WI38 (cell line): ENCODE measurements around the gene RNF214.

Source experiments
- H3K4me3 ChIP-seq: 2 replicates; pipeline ENCODE4 v1.5.1; 2011; ENCODE audit warnings: low read depth, mild to moderate bottlenecking, control low read depth, low read length
- TF ChIP-seq, protein P1 (sequence below): IDR thresholded peaks from 2 replicates; pipeline ENCODE4 v1.5.1; 2012; ENCODE audit warnings: low read depth, mild to moderate bottlenecking, control low read depth, low read length

The RNF214 gene

DNA sequence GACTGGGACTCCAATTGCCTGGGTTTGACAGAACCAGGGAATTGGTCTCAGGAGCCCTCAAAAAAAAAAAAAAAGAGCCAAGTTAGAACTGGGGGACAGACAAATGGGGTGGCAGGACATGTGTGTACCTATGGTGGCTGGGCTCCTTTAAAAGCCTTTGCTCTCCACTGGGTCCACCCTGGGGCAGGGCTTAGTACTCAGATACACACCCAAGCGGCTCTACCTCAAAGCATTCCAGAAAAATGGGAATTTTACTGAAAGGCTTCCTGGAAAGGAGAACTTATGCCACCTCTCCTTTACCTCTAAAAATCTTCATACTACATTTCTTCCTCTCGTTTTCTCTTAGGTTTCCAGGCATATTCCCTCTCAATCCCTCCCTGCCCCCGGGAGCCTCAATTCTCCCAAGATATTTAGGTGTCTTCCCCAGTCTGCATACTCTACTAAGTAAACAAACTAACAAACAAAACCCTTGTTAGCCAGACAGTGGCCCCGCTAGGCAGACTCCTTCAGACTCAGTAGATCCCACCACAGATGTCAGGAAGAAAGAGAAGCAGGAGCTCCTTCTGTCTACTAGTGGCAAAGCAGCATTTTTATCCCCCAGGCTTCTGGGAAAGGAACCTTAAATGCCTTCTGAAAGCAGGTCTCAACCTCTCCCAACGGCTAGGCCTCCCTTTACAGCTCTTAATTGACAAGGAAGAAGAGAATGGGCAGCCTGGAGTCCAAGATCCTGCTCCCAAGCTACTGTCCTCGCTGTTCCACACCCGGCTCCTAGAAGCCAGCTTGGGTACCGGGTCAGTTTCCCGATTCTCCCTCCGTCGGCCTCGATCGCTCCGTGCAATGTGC, 1.3 kb upstream of the RNF214 start:
- peak overlapping the region; percentile 98 for H3K4me3 ChIP-seq
- TF ChIP-seq, protein P1, sequence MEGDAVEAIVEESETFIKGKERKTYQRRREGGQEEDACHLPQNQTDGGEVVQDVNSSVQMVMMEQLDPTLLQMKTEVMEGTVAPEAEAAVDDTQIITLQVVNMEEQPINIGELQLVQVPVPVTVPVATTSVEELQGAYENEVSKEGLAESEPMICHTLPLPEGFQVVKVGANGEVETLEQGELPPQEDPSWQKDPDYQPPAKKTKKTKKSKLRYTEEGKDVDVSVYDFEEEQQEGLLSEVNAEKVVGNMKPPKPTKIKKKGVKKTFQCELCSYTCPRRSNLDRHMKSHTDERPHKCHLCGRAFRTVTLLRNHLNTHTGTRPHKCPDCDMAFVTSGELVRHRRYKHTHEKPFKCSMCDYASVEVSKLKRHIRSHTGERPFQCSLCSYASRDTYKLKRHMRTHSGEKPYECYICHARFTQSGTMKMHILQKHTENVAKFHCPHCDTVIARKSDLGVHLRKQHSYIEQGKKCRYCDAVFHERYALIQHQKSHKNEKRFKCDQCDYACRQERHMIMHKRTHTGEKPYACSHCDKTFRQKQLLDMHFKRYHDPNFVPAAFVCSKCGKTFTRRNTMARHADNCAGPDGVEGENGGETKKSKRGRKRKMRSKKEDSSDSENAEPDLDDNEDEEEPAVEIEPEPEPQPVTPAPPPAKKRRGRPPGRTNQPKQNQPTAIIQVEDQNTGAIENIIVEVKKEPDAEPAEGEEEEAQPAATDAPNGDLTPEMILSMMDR = no peak

DNA sequence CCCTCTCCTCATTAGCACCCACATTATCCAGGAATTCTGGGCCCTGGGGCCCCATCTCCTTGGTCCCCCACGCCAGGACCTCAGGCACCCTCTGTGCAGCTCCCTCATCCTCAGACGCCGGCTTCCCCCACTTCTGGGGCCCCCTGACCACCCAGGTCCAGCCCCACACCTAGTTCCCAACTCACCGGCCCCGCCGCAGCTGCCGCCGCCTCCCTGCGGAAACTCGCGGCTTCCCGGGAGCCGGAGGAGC, 704 bp upstream of the RNF214 start, which contains the start of gene PCSK7:
PCSK7 (minus strand) TSS at position 232 of the 250 bp plus-strand sequence. CDS start 2,229 bp downstream, outside the sequence.
- peak within 1 kb of the TSS; percentile 98 for H3K4me3 ChIP-seq
- TF ChIP-seq, protein P1 = no peak

DNA sequence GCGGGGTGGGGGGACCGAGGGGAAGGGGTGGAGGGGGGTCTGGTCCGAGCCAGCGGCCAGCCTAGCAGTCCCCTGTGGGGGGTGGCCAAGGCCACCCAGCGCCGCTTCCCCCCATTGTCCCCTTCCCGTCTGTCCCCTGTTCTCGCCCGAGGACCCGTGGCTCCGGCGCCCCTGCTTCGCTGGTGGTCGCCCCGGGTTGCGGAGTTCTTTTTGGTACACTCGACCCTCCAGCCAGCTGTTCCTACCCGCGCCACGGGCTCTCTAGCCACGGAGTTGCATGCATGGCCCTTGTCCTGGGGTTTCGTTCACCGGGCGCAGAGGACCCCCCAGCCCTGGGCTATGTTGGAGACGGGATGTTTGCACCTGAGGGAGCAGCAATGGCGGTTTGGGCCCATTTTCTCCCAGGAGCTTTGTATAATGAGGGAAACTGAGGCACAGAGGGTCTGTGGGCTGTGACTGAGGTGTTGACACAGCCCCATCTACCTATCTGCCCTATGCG, 489 bp downstream of the RNF214 start:
- H3K4me3 ChIP-seq = peak overlapping the region; percentile 98
- TF ChIP-seq, protein P1 = no peak

DNA sequence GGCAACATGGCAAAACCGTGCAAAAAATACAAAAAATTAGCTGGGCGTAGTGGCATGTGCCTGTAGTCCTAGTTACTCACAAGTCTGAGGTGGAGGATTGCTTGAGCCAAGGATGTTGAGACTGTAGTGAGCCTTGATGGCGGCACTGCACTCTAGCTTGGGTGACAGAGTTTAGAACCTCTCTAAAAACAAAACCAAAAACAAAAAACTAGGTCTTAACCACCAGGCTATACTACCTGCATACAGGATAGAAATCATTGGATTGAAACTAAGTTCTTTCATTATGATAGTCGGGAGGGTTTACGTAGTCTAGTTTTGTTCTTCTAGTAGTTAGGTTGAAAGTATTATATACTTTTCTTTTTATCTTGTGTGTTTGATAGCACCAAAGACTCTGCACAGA, 5.8 kb downstream of the RNF214 start:
- TF ChIP-seq, protein P1 = no peak
- H3K4me3 ChIP-seq = no peak overlapping the region

DNA sequence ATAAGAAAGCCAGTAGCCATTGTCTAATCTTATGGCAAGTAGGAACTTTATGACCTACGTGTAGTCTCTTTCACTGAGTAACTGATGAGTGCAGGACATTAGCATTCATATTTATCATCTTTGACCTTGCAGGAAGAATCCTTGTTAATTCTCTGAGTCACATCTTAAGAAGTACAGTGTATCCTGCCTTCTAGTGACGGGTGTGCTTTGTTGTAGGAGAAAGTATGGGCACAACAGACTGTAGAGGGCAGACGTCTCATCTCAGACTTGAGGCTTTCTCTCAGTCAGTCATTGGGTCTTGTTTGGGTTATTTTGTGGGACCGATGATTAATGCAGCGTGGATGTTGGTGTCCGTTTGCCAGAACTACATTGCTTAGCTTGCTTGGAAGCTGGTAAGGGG, 6.8 kb downstream of the RNF214 start:
- H3K4me3 ChIP-seq = no peak overlapping the region
- TF ChIP-seq, protein P1 = peak; percentile 41; the same call in 1 of the 2 replicates

DNA sequence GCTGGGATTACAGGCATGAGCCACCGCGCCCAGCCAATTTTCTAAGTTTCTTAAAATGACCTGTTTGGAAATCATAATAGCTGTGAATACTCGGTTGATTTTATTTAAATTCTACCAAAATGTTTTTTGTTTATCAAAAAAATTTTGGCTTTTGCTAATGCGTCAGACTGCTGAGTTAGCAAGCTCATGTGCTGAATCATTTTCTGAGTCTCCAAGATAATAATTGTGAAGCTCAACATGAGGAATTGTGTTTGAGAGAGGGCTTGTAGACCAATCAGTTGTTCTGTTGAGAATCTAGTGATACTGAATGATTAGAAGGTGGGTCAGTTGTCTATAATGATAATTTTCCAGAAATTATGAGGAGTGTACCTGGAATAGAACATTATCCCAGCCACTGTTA, 15.9 kb downstream of the RNF214 start:
- TF ChIP-seq, protein P1 = no peak
- H3K4me3 ChIP-seq = no peak overlapping the region

DNA sequence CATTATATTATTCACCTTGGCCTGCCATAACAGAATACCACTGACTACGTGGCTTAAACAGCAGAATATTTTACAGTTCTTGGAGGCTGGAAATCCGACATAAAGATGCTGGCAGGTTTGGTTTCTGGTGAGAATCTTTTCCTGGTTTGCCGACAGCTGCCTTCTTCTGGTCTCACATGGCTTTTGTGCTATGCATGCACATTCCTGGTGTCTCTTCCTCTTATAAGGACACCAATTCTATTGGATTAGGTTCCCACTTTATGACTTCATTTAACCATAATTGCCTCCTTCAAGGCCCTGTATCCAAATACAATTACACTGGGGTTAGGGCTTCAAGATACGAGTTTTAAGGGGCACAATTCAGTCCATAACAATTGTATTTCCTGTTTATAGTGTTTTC, 17.1 kb downstream of the RNF214 start:
- TF ChIP-seq, protein P1 = no peak
- H3K4me3 ChIP-seq = no peak overlapping the region
